SJSA1 (cell line): ENCODE data around the gene PARP9. TPM values are rescaled to one million over a fixed set of nuclear protein-coding genes. Genes with fewer than 3 reads are reported as not detected.

Source experiments
- DNase-seq, 2 experiments: peaks; one replicate each; pipeline ENCODE4 v3.0.0-alpha.2; 2015 to 2020; ENCODE audit warnings: low spot score in 2 of 2, low read depth in 1 of 2
- H3K27ac ChIP-seq: fragments of 250-450 bp; sonication (Bioruptor Pico); 2 replicates; pipeline ENCODE4 v1.5.1; 2020; ENCODE audit warnings: mild to moderate bottlenecking, moderate library complexity
- H3K27me3 ChIP-seq: fragments of 250-450 bp; sonication (Bioruptor Pico); replicated peaks from 2 replicates; pipeline ENCODE4 v1.5.1; 2020; ENCODE audit warnings: mild to moderate bottlenecking, moderate library complexity
- H3K36me3 ChIP-seq: fragments of 250-450 bp; sonication (Bioruptor Pico); 2 replicates; pipeline ENCODE4 v1.5.1; 2020; ENCODE audit warnings: mild to moderate bottlenecking
- H3K4me1 ChIP-seq: fragments of 250-450 bp; sonication (Bioruptor Pico); replicated peaks from 2 replicates; pipeline ENCODE4 v1.6.1; 2021; ENCODE audit warnings: mild to moderate bottlenecking
- H3K4me3 ChIP-seq: fragments of 250-450 bp; sonication (Bioruptor Pico); 2 replicates; pipeline ENCODE4 v1.5.1; 2020; ENCODE audit warnings: mild to moderate bottlenecking
- H3K9me3 ChIP-seq: fragments of 250-450 bp; sonication (Bioruptor Pico); replicated peaks from 2 replicates; pipeline ENCODE4 v1.5.1; 2020; ENCODE audit warnings: mild to moderate bottlenecking
- total RNA-seq: library from RNA; depleted of rRNA; stranded (reverse); fragments of >200 nt; shearing (Covaris generic); gene quantifications from 2 replicates; pipeline ENCODE4 v1.2.3, GENCODE V29; 2014

The PARP9 gene
- total RNA-seq, 1 experiment from 2014 or later = 7.3 TPM

- Histone ChIP-seq H3K4me3 (peak overlapping the region; percentile 92), H3K27me3 (no peaks in the 10 kb centered on the region), H3K9me3 (no peaks in the 10 kb centered on the region), H3K27ac (no peak overlapping the region), H3K4me1 (peaks cover 10% of the 10 kb centered on the region), H3K36me3 (peaks cover 37% of the 10 kb centered on the region)
- no peak for DNase-seq
These were observed 980 bp downstream of the PARP9 start for GRCh38 chr3:122562923-122563716.

GRCh38 chr3:122560680-122561079, 3.4 kb downstream of the PARP9 start:
- DNase-seq = peak in 1 of 2 experiments; percentile 37
- no peaks in the 10 kb centered on the region for H3K9me3 ChIP-seq

GRCh38 chr3:122559906-122560305, 4.2 kb downstream of the PARP9 start:
- Histone ChIP-seq H3K27me3 (no peaks in the 10 kb centered on the region), H3K36me3 (peaks cover 29% of the 10 kb centered on the region), H3K4me1 (peaks cover 10% of the 10 kb centered on the region), H3K4me3 (no peak overlapping the region), H3K9me3 (no peaks in the 10 kb centered on the region), H3K27ac (no peak overlapping the region)
- DNase-seq = no peak

More at GRCh38 chr3:122560680-122561079, 3.4 kb downstream of the PARP9 start:
- Histone ChIP-seq H3K36me3 (peaks cover 28% of the 10 kb centered on the region), H3K27me3 (no peaks in the 10 kb centered on the region), H3K4me1 (peaks cover 10% of the 10 kb centered on the region), H3K27ac (no peak overlapping the region), H3K4me3 (no peak overlapping the region)

- Histone ChIP-seq H3K36me3 (peaks cover 20% of the 10 kb centered on the region), H3K27ac (no peak overlapping the region), H3K4me3 (no peak overlapping the region), H3K4me1 (peaks cover 3% of the 10 kb centered on the region), H3K27me3 (no peaks in the 10 kb centered on the region), H3K9me3 (no peaks in the 10 kb centered on the region)
- DNase-seq = no peak
These were observed 5.5 kb downstream of the PARP9 start for GRCh38 chr3:122558605-122559004.

- Histone ChIP-seq H3K27me3 (no peaks in the 10 kb centered on the region), H3K4me1 (no peaks in the 10 kb centered on the region), H3K36me3 (peaks cover 20% of the 10 kb centered on the region), H3K9me3 (no peaks in the 10 kb centered on the region), H3K4me3 (no peak overlapping the region), H3K27ac (no peak overlapping the region)
- DNase-seq = no peak
These were observed 6.7 kb downstream of the PARP9 start for GRCh38 chr3:122557356-122557755.

GRCh38 chr3:122555275-122556071, 8.6 kb downstream of the PARP9 start:
- Histone ChIP-seq H3K36me3 (peaks cover 20% of the 10 kb centered on the region), H3K27ac (no peak overlapping the region)
- DNase-seq = no peak

GRCh38 chr3:122553171-122553570, 10.9 kb downstream of the PARP9 start:
- Histone ChIP-seq H3K36me3 (peaks cover 10% of the 10 kb centered on the region), H3K4me3 (no peak overlapping the region), H3K4me1 (no peaks in the 10 kb centered on the region), H3K9me3 (no peaks in the 10 kb centered on the region), H3K27ac (no peak overlapping the region), H3K27me3 (no peaks in the 10 kb centered on the region)
- no peak for DNase-seq

More at GRCh38 chr3:122555275-122556071, 8.6 kb downstream of the PARP9 start:
- Histone ChIP-seq H3K27me3 (no peaks in the 10 kb centered on the region), H3K4me3 (no peak overlapping the region), H3K4me1 (no peaks in the 10 kb centered on the region), H3K9me3 (no peaks in the 10 kb centered on the region)

GRCh38 chr3:122548619-122549018, 15.5 kb downstream of the PARP9 start:
- Histone ChIP-seq H3K4me3 (no peak overlapping the region), H3K36me3 (peaks cover 5% of the 10 kb centered on the region; the same call in 1 of the 2 replicates), H3K9me3 (no peaks in the 10 kb centered on the region), H3K27ac (no peak overlapping the region), H3K27me3 (no peaks in the 10 kb centered on the region), H3K4me1 (no peaks in the 10 kb centered on the region)
- no peak for DNase-seq

- H3K9me3 ChIP-seq = no peaks in the 10 kb centered on the region
- H3K36me3 ChIP-seq = peaks cover 5% of the 10 kb centered on the region; the same call in 1 of the 2 replicates
- H3K27me3 ChIP-seq = no peaks in the 10 kb centered on the region
- H3K4me1 ChIP-seq = no peaks in the 10 kb centered on the region
- H3K4me3 ChIP-seq = no peak overlapping the region
- H3K27ac ChIP-seq = no peak overlapping the region
- DNase-seq = no peak
These were observed 16.0 kb downstream of the PARP9 start for GRCh38 chr3:122548076-122548475.

- peaks cover 5% of the 10 kb centered on the region; the same call in 1 of the 2 replicates for H3K36me3 ChIP-seq
- H3K4me1 ChIP-seq = no peaks in the 10 kb centered on the region
- no peak overlapping the region for H3K4me3 ChIP-seq
- no peak overlapping the region for H3K27ac ChIP-seq
- no peaks in the 10 kb centered on the region for H3K27me3 ChIP-seq
- no peak for DNase-seq
- H3K9me3 ChIP-seq = no peaks in the 10 kb centered on the region
These were observed 17.9 kb downstream of the PARP9 start for GRCh38 chr3:122546151-122546550.

GRCh38 chr3:122538956-122539490, 25.1 kb downstream of the PARP9 start:
- Histone ChIP-seq H3K27me3 (no peaks in the 10 kb centered on the region), H3K4me1 (peaks cover 5% of the 10 kb centered on the region), H3K36me3 (peaks cover 4% of the 10 kb centered on the region; the same call in 1 of the 2 replicates), H3K27ac (no peak overlapping the region), H3K9me3 (no peaks in the 10 kb centered on the region), H3K4me3 (no peak overlapping the region)
- DNase-seq = no peak

GRCh38 chr3:122536632-122537001, 27.5 kb downstream of the PARP9 start:
- no peak overlapping the region for H3K27ac ChIP-seq
- peaks cover 20% of the 10 kb centered on the region for H3K4me1 ChIP-seq
- H3K36me3 ChIP-seq = peaks cover 8% of the 10 kb centered on the region
- H3K27me3 ChIP-seq = no peaks in the 10 kb centered on the region
- no peaks in the 10 kb centered on the region for H3K9me3 ChIP-seq
- no peak overlapping the region for H3K4me3 ChIP-seq
- no peak for DNase-seq

GRCh38 chr3:122535964-122536631, 28.0 kb downstream of the PARP9 start:
- H3K4me1 ChIP-seq = peaks cover 20% of the 10 kb centered on the region
- no peak overlapping the region for H3K4me3 ChIP-seq
- H3K27ac ChIP-seq = no peak overlapping the region

More at GRCh38 chr3:122535964-122536631, 28.0 kb downstream of the PARP9 start:
- no peaks in the 10 kb centered on the region for H3K9me3 ChIP-seq
- peaks cover 8% of the 10 kb centered on the region for H3K36me3 ChIP-seq
- no peaks in the 10 kb centered on the region for H3K27me3 ChIP-seq
- DNase-seq = no peak
